Naive B cell (primary cell): ENCODE measurements around the gene VAMP2. TPM values are rescaled to one million over a fixed set of nuclear protein-coding genes. Genes with fewer than 3 reads are reported as not detected.
A peak's percentile ranks its signal among the peaks of the same experiment; 100 is the strongest.

Experiments used
- ATAC-seq, 2 donors: fragments of 150-1000 bp; cut with Tn5 transposase; 2 replicates each; pipeline ENCODE4 v1.10.0; 2021; ENCODE audit warnings: low read depth in 2 of 2, mild to moderate bottlenecking in 2 of 2, moderate library complexity in 2 of 2
- DNase-seq: peaks from one replicate; pipeline ENCODE4 v3.0.0; 2022
- H3K27ac Mint-ChIP-seq, 6 donors: one replicate each; pipeline ENCODE4 v1.8.0; 2020 to 2022; ENCODE audit warnings: mild to moderate bottlenecking in 6 of 6, mixed read lengths in 6 of 6, moderate library complexity in 5 of 6, inconsistent platforms in 2 of 6
- H3K27me3 Mint-ChIP-seq, 3 donors: one replicate each; pipeline ENCODE4 v1.8.0; 2021 to 2022; ENCODE audit warnings: mixed read lengths in 3 of 3, mild to moderate bottlenecking in 1 of 3
- H3K36me3 Mint-ChIP-seq, 2 donors: one replicate each; pipeline ENCODE4 v1.8.0; 2020 to 2022; ENCODE audit warnings: mixed read lengths in 2 of 2, inconsistent platforms in 1 of 2, mild to moderate bottlenecking in 1 of 2
- H3K4me1 Mint-ChIP-seq, 3 donors: one replicate each; pipeline ENCODE4 v1.8.0; 2020 to 2022; ENCODE audit warnings: mixed read lengths in 3 of 3, inconsistent platforms in 1 of 3, mild to moderate bottlenecking in 1 of 3, moderate library complexity in 1 of 3
- H3K4me3 Mint-ChIP-seq, 8 donors: one replicate each; pipeline ENCODE4 v1.8.0; 2020 to 2022; ENCODE audit warnings: mild to moderate bottlenecking in 8 of 8, mixed read lengths in 8 of 8, moderate library complexity in 8 of 8, inconsistent platforms in 2 of 8
- H3K9me3 Mint-ChIP-seq, 7 donors: one replicate each; pipeline ENCODE4 v1.8.0; 2020 to 2022; ENCODE audit warnings: mixed read lengths in 7 of 7, mild to moderate bottlenecking in 5 of 7, inconsistent platforms in 2 of 7, moderate library complexity in 1 of 7
- polyA plus RNA-seq, 6 donors: library from polyadenylated mRNA; unstranded; fragments of 300-500 nt; fragmentation: Illumina TruSeq; gene quantifications; one replicate each; pipeline ENCODE4 v1.2.3, GENCODE V29; 2021; ENCODE audit warnings: low read depth in 6 of 6

VAMP2 gene
- polyA plus RNA-seq, 6 donors from 2014 or later = 37.8 to 89.1 (median 65.9) TPM

- peak overlapping the region; percentile 83 to 98 (median 94) for H3K4me3 Mint-ChIP-seq
- peak overlapping the region; percentile 52 to 100 (median 98) for H3K27ac Mint-ChIP-seq
- H3K4me1 Mint-ChIP-seq = peaks cover 56 to 66% (median 63%) of the 10 kb centered on the region in 3 donors
- H3K27me3 Mint-ChIP-seq = peaks cover 44 to 67% (median 48%) of the 10 kb centered on the region in 3 donors
- peak; percentile 85 for DNase-seq
- H3K9me3 Mint-ChIP-seq = peaks cover 0 to 5% (median 0%) of the 10 kb centered on the region in 7 donors
- ATAC-seq = peak; percentile 57 to 58
- no peaks in the 10 kb centered on the region for H3K36me3 Mint-ChIP-seq
These were observed 37.4 kb downstream of the VAMP2 start for GRCh38 chr17:8125154-8125946.

- peaks cover 64 to 74% (median 71%) of the 10 kb centered on the region in 3 donors for H3K4me1 Mint-ChIP-seq
- peak overlapping the region in 4 of 6 donors; percentile 98 to 100 (median 99) for H3K27ac Mint-ChIP-seq
- H3K9me3 Mint-ChIP-seq = peaks cover 0 to 6% (median 0%) of the 10 kb centered on the region in 7 donors
- no peaks in the 10 kb centered on the region for H3K36me3 Mint-ChIP-seq
- DNase-seq (no peak), ATAC-seq (no peak)
- peak overlapping the region; percentile 83 to 98 (median 94) for H3K4me3 Mint-ChIP-seq
- peaks cover 41 to 60% (median 52%) of the 10 kb centered on the region in 3 donors for H3K27me3 Mint-ChIP-seq
These were observed 38.2 kb downstream of the VAMP2 start for GRCh38 chr17:8124350-8125153.

GRCh38 chr17:8123695-8124349, 38.9 kb downstream of the VAMP2 start, which contains the start of gene HES7:
Gene HES7 (minus strand): TSS chr17:8124106. CDS start chr17:8124084, 22 bp downstream.
- H3K36me3 Mint-ChIP-seq = no peaks in the 10 kb centered on the region
- ATAC-seq (no peak), DNase-seq (no peak)
- peak within 1 kb of the TSS; percentile 76 to 100 (median 98) for H3K27ac Mint-ChIP-seq
- peaks cover 0 to 10% (median 1%) of the 10 kb centered on the region in 7 donors for H3K9me3 Mint-ChIP-seq
- H3K4me3 Mint-ChIP-seq = peak within 1 kb of the TSS; percentile 83 to 98 (median 94)
- peaks cover 35 to 57% (median 55%) of the 10 kb centered on the region in 3 donors for H3K27me3 Mint-ChIP-seq
- H3K4me1 Mint-ChIP-seq = peaks cover 68 to 79% (median 76%) of the 10 kb centered on the region in 3 donors

GRCh38 chr17:8122924-8123694, 39.6 kb downstream of the VAMP2 start:
- no peak for DNase-seq
- H3K27ac Mint-ChIP-seq = peak overlapping the region in 5 of 6 donors; percentile 53 to 93 (median 77)
- H3K36me3 Mint-ChIP-seq = no peaks in the 10 kb centered on the region
- H3K9me3 Mint-ChIP-seq = peaks cover 0 to 11% (median 2%) of the 10 kb centered on the region in 7 donors
- peaks cover 35 to 64% (median 49%) of the 10 kb centered on the region in 3 donors for H3K27me3 Mint-ChIP-seq
- peaks cover 75 to 83% (median 83%) of the 10 kb centered on the region in 3 donors for H3K4me1 Mint-ChIP-seq
- no peak for ATAC-seq
- peak overlapping the region; percentile 83 to 98 (median 95) for H3K4me3 Mint-ChIP-seq

GRCh38 chr17:8122422-8122923, 40.3 kb downstream of the VAMP2 start:
- H3K27ac Mint-ChIP-seq = peak overlapping the region in 2 of 6 donors; percentile 54 to 93
- peaks cover 0 to 11% (median 2%) of the 10 kb centered on the region in 7 donors for H3K9me3 Mint-ChIP-seq
- no peaks in the 10 kb centered on the region for H3K36me3 Mint-ChIP-seq
- ATAC-seq (no peak), DNase-seq (no peak)
- H3K4me1 Mint-ChIP-seq = peaks cover 82 to 89% (median 88%) of the 10 kb centered on the region in 3 donors
- H3K4me3 Mint-ChIP-seq = peak overlapping the region; percentile 83 to 98 (median 95)
- H3K27me3 Mint-ChIP-seq = peaks cover 34 to 70% (median 49%) of the 10 kb centered on the region in 3 donors

GRCh38 chr17:8121681-8122421, 40.9 kb downstream of the VAMP2 start:
- peaks cover 0 to 11% (median 2%) of the 10 kb centered on the region in 7 donors for H3K9me3 Mint-ChIP-seq
- H3K4me1 Mint-ChIP-seq = peaks cover 79 to 84% (median 84%) of the 10 kb centered on the region in 3 donors
- peak overlapping the region; percentile 83 to 98 (median 95) for H3K4me3 Mint-ChIP-seq
- no peak overlapping the region for H3K27ac Mint-ChIP-seq
- ATAC-seq (peak; percentile 3 to 6), DNase-seq (no peak)
- no peaks in the 10 kb centered on the region for H3K36me3 Mint-ChIP-seq
- H3K27me3 Mint-ChIP-seq = peaks cover 28 to 69% (median 44%) of the 10 kb centered on the region in 3 donors

GRCh38 chr17:8121407-8121680, 41.4 kb downstream of the VAMP2 start:
- DNase-seq (no peak), ATAC-seq (no peak)
- Mint-ChIP-seq H3K27ac (peak overlapping the region in 1 of 6 donors; percentile 100), H3K4me1 (peaks cover 75 to 79% (median 78%) of the 10 kb centered on the region in 3 donors), H3K36me3 (no peaks in the 10 kb centered on the region), H3K4me3 (peak overlapping the region; percentile 91 to 98 (median 96)), H3K9me3 (peaks cover 0 to 11% (median 2%) of the 10 kb centered on the region in 7 donors), H3K27me3 (peaks cover 33 to 71% (median 42%) of the 10 kb centered on the region in 3 donors)

- Mint-ChIP-seq H3K27me3 (peaks cover 39 to 77% (median 41%) of the 10 kb centered on the region in 3 donors), H3K4me3 (peak overlapping the region; percentile 91 to 98 (median 96)), H3K4me1 (peaks cover 72 to 74% (median 73%) of the 10 kb centered on the region in 3 donors), H3K36me3 (no peaks in the 10 kb centered on the region), H3K27ac (peak overlapping the region; percentile 86 to 100 (median 100)), H3K9me3 (peaks cover 0 to 8% (median 2%) of the 10 kb centered on the region in 7 donors)
- no peak for DNase-seq
- peak in 1 of 2 donors; percentile 5 for ATAC-seq
These were observed 42.0 kb downstream of the VAMP2 start for GRCh38 chr17:8120520-8121406.

- peaks cover 0 to 8% (median 2%) of the 10 kb centered on the region in 7 donors for H3K9me3 Mint-ChIP-seq
- H3K4me3 Mint-ChIP-seq = peak overlapping the region; percentile 91 to 98 (median 96)
- DNase-seq = peak; percentile 89
- ATAC-seq = peak; percentile 66 to 69
- H3K27ac Mint-ChIP-seq = peak overlapping the region; percentile 93 to 100 (median 100)
- no peaks in the 10 kb centered on the region for H3K36me3 Mint-ChIP-seq
- H3K4me1 Mint-ChIP-seq = peaks cover 63 to 64% (median 63%) of the 10 kb centered on the region in 3 donors
- peaks cover 44 to 78% (median 47%) of the 10 kb centered on the region in 3 donors for H3K27me3 Mint-ChIP-seq
These were observed 42.9 kb downstream of the VAMP2 start for GRCh38 chr17:8119581-8120519.
